Endodermal cell (in vitro differentiated cells): ENCODE data around the gene LRP10. TPM values are rescaled to one million over a fixed set of nuclear protein-coding genes. Genes with fewer than 3 reads are reported as not detected.
A peak's percentile ranks its signal among the peaks of the same experiment; 100 is the strongest.

Experiments used
- DNase-seq: peaks from one replicate; pipeline ENCODE4 v3.0.0-alpha.2; 2017
- H3K27ac ChIP-seq: 2 replicates; pipeline ENCODE4 v1.5.1; 2013; ENCODE audit warnings: mild to moderate bottlenecking, low read depth, low read length, moderate library complexity
- H3K27me3 ChIP-seq: 2 replicates; pipeline ENCODE4 v1.6.1; 2013; ENCODE audit warnings: mild to moderate bottlenecking, low read length, moderate library complexity; ENCODE audit not compliant: insufficient read depth, control insufficient read depth, poor library complexity, severe bottlenecking
- H3K36me3 ChIP-seq: 2 replicates; pipeline ENCODE4 v1.7.0; 2013; ENCODE audit warnings: mild to moderate bottlenecking, low read length, moderate library complexity; ENCODE audit not compliant: control insufficient read depth, insufficient read depth
- H3K4me1 ChIP-seq: one replicate; pipeline ENCODE4 v1.7.0; 2013; ENCODE audit warnings: low read length; ENCODE audit not compliant: control insufficient read depth, insufficient read depth
- H3K4me3 ChIP-seq: 2 replicates; pipeline ENCODE4 v1.5.1; 2013; ENCODE audit warnings: mild to moderate bottlenecking, low read length, moderate library complexity
- H3K9ac ChIP-seq: 2 replicates; pipeline ENCODE4 v1.6.1; 2013; ENCODE audit warnings: mild to moderate bottlenecking, low read length, moderate library complexity; ENCODE audit not compliant: poor library complexity, severe bottlenecking; ENCODE audit errors: extremely low read depth
- H3K9me3 ChIP-seq: 2 replicates; pipeline ENCODE4 v1.6.1; 2013; ENCODE audit warnings: mild to moderate bottlenecking, low read length, moderate library complexity; ENCODE audit not compliant: control insufficient read depth
- H3K27ac Mint-ChIP-seq: 2 replicates; pipeline ENCODE4 v1.8.0; 2020; ENCODE audit warnings: mixed read lengths
- H3K27me3 Mint-ChIP-seq: 2 replicates; pipeline ENCODE4 v1.8.0; 2021; ENCODE audit warnings: mild to moderate bottlenecking, mixed read lengths; ENCODE audit not compliant: insufficient read depth
- H3K36me3 Mint-ChIP-seq: 2 replicates; pipeline ENCODE4 v1.8.0; 2020; ENCODE audit warnings: low read depth, mixed read lengths
- H3K4me1 Mint-ChIP-seq: 2 replicates; pipeline ENCODE4 v1.8.0; 2020; ENCODE audit warnings: mixed read lengths
- H3K4me3 Mint-ChIP-seq: 2 replicates; pipeline ENCODE4 v1.8.0; 2020; ENCODE audit warnings: mild to moderate bottlenecking, moderate library complexity, mixed read lengths
- H3K9me3 Mint-ChIP-seq: 2 replicates; pipeline ENCODE4 v1.8.0; 2020; ENCODE audit warnings: mild to moderate bottlenecking, mixed read lengths
- WGBS, 2 experiments: methylation state at CpG; one replicate each; pipeline versions ENCODE4 v1.1.5 to v1.1.7; 2013; ENCODE audit warnings: missing lambda C conversion rate in 2 of 2, mixed read lengths in 1 of 2; ENCODE audit not compliant: insufficient coverage in 1 of 2, insufficient read length in 1 of 2; 5-methylcytosine and 5-hydroxymethylcytosine counted together
- total RNA-seq, 2 donors: library from RNA; stranded (reverse); fragmentation: NEBNext Ultra II Directional in 1 of 2; extraction: Animal tissue kit (Norgen Biotek cat#: 25700) in 1 of 2; gene quantifications; 2 replicates in 1 of 2; 3 replicates in 1 of 2; pipeline ENCODE4 v1.2.1, GENCODE V29; 2021
- TF ChIP-seq, protein P1 (sequence below): fragments of 200-600 bp; sonication (generic); conservative IDR thresholded peaks from 2 replicates; pipeline ENCODE4 v1.5.0; 2021; ENCODE audit warnings: antibody characterized with exemption, mild to moderate bottlenecking

Gene LRP10
- total RNA-seq, 2 donors from 2014 or later, result 28.9 to 41.5 TPM

GRCh38 chr14:22898302-22899090 is 27.0 kb downstream of the LRP10 start:
- TF ChIP-seq, protein P1, sequence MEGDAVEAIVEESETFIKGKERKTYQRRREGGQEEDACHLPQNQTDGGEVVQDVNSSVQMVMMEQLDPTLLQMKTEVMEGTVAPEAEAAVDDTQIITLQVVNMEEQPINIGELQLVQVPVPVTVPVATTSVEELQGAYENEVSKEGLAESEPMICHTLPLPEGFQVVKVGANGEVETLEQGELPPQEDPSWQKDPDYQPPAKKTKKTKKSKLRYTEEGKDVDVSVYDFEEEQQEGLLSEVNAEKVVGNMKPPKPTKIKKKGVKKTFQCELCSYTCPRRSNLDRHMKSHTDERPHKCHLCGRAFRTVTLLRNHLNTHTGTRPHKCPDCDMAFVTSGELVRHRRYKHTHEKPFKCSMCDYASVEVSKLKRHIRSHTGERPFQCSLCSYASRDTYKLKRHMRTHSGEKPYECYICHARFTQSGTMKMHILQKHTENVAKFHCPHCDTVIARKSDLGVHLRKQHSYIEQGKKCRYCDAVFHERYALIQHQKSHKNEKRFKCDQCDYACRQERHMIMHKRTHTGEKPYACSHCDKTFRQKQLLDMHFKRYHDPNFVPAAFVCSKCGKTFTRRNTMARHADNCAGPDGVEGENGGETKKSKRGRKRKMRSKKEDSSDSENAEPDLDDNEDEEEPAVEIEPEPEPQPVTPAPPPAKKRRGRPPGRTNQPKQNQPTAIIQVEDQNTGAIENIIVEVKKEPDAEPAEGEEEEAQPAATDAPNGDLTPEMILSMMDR, result no peak
- no peak overlapping the region for H3K4me3 Mint-ChIP-seq
- Histone ChIP-seq H3K27ac (no peak overlapping the region), H3K36me3 (peaks cover 44% of the 10 kb centered on the region), H3K9me3 (no peaks in the 10 kb centered on the region), H3K4me1 (peaks cover 10% of the 10 kb centered on the region), H3K27me3 (no peaks in the 10 kb centered on the region), H3K4me3 (no peak overlapping the region), H3K9ac (no peak overlapping the region)
- WGBS, 2 experiments, result 83 to 88% methylated on average over 3 to 6 of the region's 8 CpGs
- peaks cover 24% of the 10 kb centered on the region for H3K27me3 Mint-ChIP-seq
- H3K36me3 Mint-ChIP-seq, result peaks cover 29% of the 10 kb centered on the region
- H3K27ac Mint-ChIP-seq, result no peak overlapping the region
- H3K9me3 Mint-ChIP-seq, result no peaks in the 10 kb centered on the region
- peak; percentile 23 for DNase-seq
- H3K4me1 Mint-ChIP-seq, result peaks cover 5% of the 10 kb centered on the region

DNA sequence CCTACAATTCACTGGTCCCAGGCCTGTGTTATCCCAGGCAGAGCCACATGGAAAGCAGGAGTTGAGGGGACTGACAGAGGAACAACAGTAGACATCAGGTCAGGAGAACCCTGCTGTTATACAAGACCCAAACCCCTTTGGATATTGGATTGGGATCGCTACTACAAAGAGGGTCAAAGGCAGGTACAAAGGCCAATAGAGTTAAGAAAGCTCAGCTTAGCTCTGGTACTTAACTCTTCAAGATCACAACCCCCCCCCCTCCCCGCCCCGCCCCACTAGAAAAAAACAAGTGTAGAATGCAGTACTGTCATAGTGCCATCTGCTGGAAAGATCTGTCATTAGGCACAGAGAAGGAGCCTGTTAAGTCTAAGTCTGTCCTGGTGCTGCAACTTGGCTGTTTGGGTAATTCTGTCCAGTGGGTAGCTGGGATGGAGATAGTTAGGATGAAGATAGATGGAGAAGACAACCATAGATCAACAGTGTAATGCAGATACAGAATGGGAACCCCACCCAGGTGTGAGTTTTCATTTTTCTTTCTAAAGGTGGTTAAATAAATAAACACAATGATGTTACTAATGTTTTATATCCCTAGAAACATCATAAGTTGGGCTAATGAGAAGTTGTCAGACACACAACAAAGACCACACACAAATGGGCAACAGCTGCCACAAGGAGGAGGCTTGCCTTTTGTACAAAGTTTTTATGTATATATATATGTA is 28.7 kb downstream of the LRP10 start:
- no peaks in the 10 kb centered on the region for H3K9me3 Mint-ChIP-seq
- peaks cover 3% of the 10 kb centered on the region for H3K4me1 Mint-ChIP-seq
- 8 to 14% methylated on average over 1 of the region's 3 CpGs for WGBS, 2 experiments
- peaks cover 61% of the 10 kb centered on the region for H3K36me3 ChIP-seq
- H3K9ac ChIP-seq, result no peak overlapping the region
- peak overlapping the region; percentile 22 for H3K27ac ChIP-seq
- no peaks in the 10 kb centered on the region for H3K27me3 ChIP-seq
- H3K9me3 ChIP-seq, result no peaks in the 10 kb centered on the region
- TF ChIP-seq, protein P1, result peak; percentile 77
- peaks cover 10% of the 10 kb centered on the region for H3K4me1 ChIP-seq
- H3K27ac Mint-ChIP-seq, result no peak overlapping the region
- peak; percentile 90 for DNase-seq
- peaks cover 47% of the 10 kb centered on the region for H3K36me3 Mint-ChIP-seq
- peaks cover 23% of the 10 kb centered on the region for H3K27me3 Mint-ChIP-seq
- H3K4me3 Mint-ChIP-seq, result no peak overlapping the region
- H3K4me3 ChIP-seq, result no peak overlapping the region

GRCh38 chr14:22901799-22902198 is 30.3 kb downstream of the LRP10 start:
- TF ChIP-seq, protein P1, result no peak
- Mint-ChIP-seq H3K27ac (no peak overlapping the region), H3K4me1 (peaks cover 3% of the 10 kb centered on the region), H3K27me3 (peaks cover 15% of the 10 kb centered on the region), H3K36me3 (peaks cover 61% of the 10 kb centered on the region), H3K4me3 (no peak overlapping the region), H3K9me3 (no peaks in the 10 kb centered on the region)
- no peak overlapping the region for H3K4me3 ChIP-seq
- H3K36me3 ChIP-seq, result peaks cover 77% of the 10 kb centered on the region
- peaks cover 10% of the 10 kb centered on the region for H3K4me1 ChIP-seq
- H3K27me3 ChIP-seq, result no peaks in the 10 kb centered on the region
- 97 to 100% methylated on average over 1 to 7 of the region's 7 CpGs for WGBS, 2 experiments
- H3K9me3 ChIP-seq, result no peaks in the 10 kb centered on the region
- DNase-seq, result no peak
- H3K9ac ChIP-seq, result no peak overlapping the region
- H3K27ac ChIP-seq, result no peak overlapping the region
